NCI-H460 (cell line): Measurements from ENCODE around the gene GRIK3. TPM values are rescaled to one million over a fixed set of nuclear protein-coding genes. Genes with fewer than 3 reads are reported as not detected.

Experiments
- DNase-seq: peaks from one replicate; pipeline ENCODE4 v3.0.0-alpha.2; 2016; ENCODE audit warnings: low read depth; ENCODE audit errors: extremely low read depth
- total RNA-seq: library from RNA; depleted of rRNA; stranded (reverse); fragments of >200 nt; shearing (Covaris generic); gene quantifications from 2 replicates; pipeline ENCODE4 v1.2.3, GENCODE V29; 2014

Gene GRIK3
- total RNA-seq, 1 experiment from 2014 or later: not detected

GRCh38 chr1:36839485-36839884 lies 194.8 kb downstream of the GRIK3 start:
- DNase-seq: no peak

GRCh38 chr1:36838888-36839287 lies 195.4 kb downstream of the GRIK3 start:
- DNase-seq: no peak

GRCh38 chr1:36836916-36837315 lies 197.4 kb downstream of the GRIK3 start:
- no peak for DNase-seq

GRCh38 chr1:36836196-36836883 lies 198.0 kb downstream of the GRIK3 start:
- no peak for DNase-seq

GRCh38 chr1:36835696-36836095 lies 198.6 kb downstream of the GRIK3 start:
- DNase-seq: no peak

GRCh38 chr1:36835017-36835695 lies 199.2 kb downstream of the GRIK3 start:
- no peak for DNase-seq

- DNase-seq: no peak
Observed at GRCh38 chr1:36834586-36834985, 199.7 kb downstream of the GRIK3 start.

- no peak for DNase-seq
Observed at GRCh38 chr1:36831186-36831810, 203.0 kb downstream of the GRIK3 start.

GRCh38 chr1:36829961-36830360 lies 204.4 kb downstream of the GRIK3 start:
- DNase-seq: no peak

GRCh38 chr1:36829066-36829465 lies 205.2 kb downstream of the GRIK3 start:
- DNase-seq: no peak

- DNase-seq: no peak
Observed at GRCh38 chr1:36825226-36825625, 209.1 kb downstream of the GRIK3 start.

- no peak for DNase-seq
Observed at GRCh38 chr1:36824390-36824861, 209.9 kb downstream of the GRIK3 start.

- DNase-seq: no peak
Observed at GRCh38 chr1:36822648-36823047, 211.7 kb downstream of the GRIK3 start.

GRCh38 chr1:36821386-36821785 lies 212.9 kb downstream of the GRIK3 start:
- no peak for DNase-seq

GRCh38 chr1:36818771-36819170 lies 215.5 kb downstream of the GRIK3 start:
- DNase-seq: no peak

- DNase-seq: no peak
Observed at GRCh38 chr1:36816348-36816747, 218.0 kb downstream of the GRIK3 start.

- no peak for DNase-seq
Observed at GRCh38 chr1:36814774-36815173, 219.5 kb downstream of the GRIK3 start.

- no peak for DNase-seq
Observed at GRCh38 chr1:36814083-36814482, 220.2 kb downstream of the GRIK3 start.

- DNase-seq: no peak
Observed at GRCh38 chr1:36807262-36807661, 227.1 kb downstream of the GRIK3 start.

- no peak for DNase-seq
Observed at GRCh38 chr1:36805979-36806640, 228.2 kb downstream of the GRIK3 start.

GRCh38 chr1:36804669-36805314 lies 229.5 kb downstream of the GRIK3 start:
- no peak for DNase-seq
